Astrocyte (in vitro differentiated cells and primary cell): ENCODE results near the gene ORC1. TPM values are rescaled to one million over a fixed set of nuclear protein-coding genes. Genes with fewer than 3 reads are reported as not detected.

Experiments
- DNase-seq: peaks from one replicate; pipeline ENCODE4 v3.0.0-alpha.2; 2010; ENCODE audit warnings: low read depth
- FAIRE-seq: peaks from 2 replicates; lab custom pipeline; 2011; peaks lifted over from hg19 to GRCh38; lab: Jason Lieb, UNC
- H2AFZ ChIP-seq: 2 replicates; pipeline ENCODE4 v1.6.0; 2012; ENCODE audit warnings: low read depth, low read length, inconsistent platforms
- H3K27ac ChIP-seq: 2 replicates; pipeline ENCODE4 v1.5.1; 2011; ENCODE audit warnings: low read depth, low read length, inconsistent platforms
- H3K27me3 ChIP-seq: 2 replicates; pipeline ENCODE4 v1.6.0; 2011; ENCODE audit warnings: low read length, inconsistent platforms; ENCODE audit not compliant: insufficient read depth
- H3K36me3 ChIP-seq: 2 replicates; pipeline ENCODE4 v1.5.1; 2011; ENCODE audit warnings: low read length, inconsistent platforms; ENCODE audit not compliant: insufficient read depth
- H3K4me1 ChIP-seq: 2 replicates; pipeline ENCODE4 v1.5.1; 2011; ENCODE audit warnings: low read length, inconsistent platforms; ENCODE audit not compliant: insufficient read depth
- H3K4me2 ChIP-seq: 2 replicates; pipeline ENCODE4 v1.6.0; 2012; ENCODE audit warnings: low read length, inconsistent platforms
- H3K4me3 ChIP-seq: 2 replicates; pipeline ENCODE4 v1.5.1; 2011; ENCODE audit warnings: low read depth, mild to moderate bottlenecking, low read length, inconsistent platforms; ENCODE audit not compliant: insufficient read depth
- H3K79me2 ChIP-seq: 2 replicates; pipeline ENCODE4 v1.6.0; 2012; ENCODE audit warnings: mild to moderate bottlenecking, low read length, inconsistent platforms; ENCODE audit not compliant: insufficient read depth
- H3K9ac ChIP-seq: 2 replicates; pipeline ENCODE4 v1.6.0; 2012; ENCODE audit warnings: mild to moderate bottlenecking, low read length, inconsistent platforms
- H3K9me3 ChIP-seq: 2 replicates; pipeline ENCODE4 v1.5.1; 2012; ENCODE audit warnings: low read depth, mild to moderate bottlenecking, low read length, inconsistent platforms; ENCODE audit not compliant: insufficient read depth
- H4K20me1 ChIP-seq: 2 replicates; pipeline ENCODE4 v1.6.0; 2012; ENCODE audit warnings: low read length, inconsistent platforms; ENCODE audit not compliant: insufficient read depth
- H3K27ac Mint-ChIP-seq: one replicate; pipeline ENCODE4 v1.8.0; 2021; ENCODE audit warnings: mild to moderate bottlenecking, mixed read lengths; ENCODE audit not compliant: unreplicated experiment
- H3K27me3 Mint-ChIP-seq: one replicate; pipeline ENCODE4 v1.8.0; 2021; ENCODE audit warnings: low read depth, mixed read lengths; ENCODE audit not compliant: unreplicated experiment
- H3K36me3 Mint-ChIP-seq: one replicate; pipeline ENCODE4 v1.8.0; 2021; ENCODE audit warnings: low read depth, mixed read lengths; ENCODE audit not compliant: unreplicated experiment
- H3K4me1 Mint-ChIP-seq: one replicate; pipeline ENCODE4 v1.8.0; 2021; ENCODE audit warnings: low read depth, mixed read lengths; ENCODE audit not compliant: unreplicated experiment
- H3K4me3 Mint-ChIP-seq: one replicate; pipeline ENCODE4 v1.8.0; 2021; ENCODE audit warnings: mild to moderate bottlenecking, moderate library complexity, mixed read lengths; ENCODE audit not compliant: unreplicated experiment
- H3K9me3 Mint-ChIP-seq: one replicate; pipeline ENCODE4 v1.8.0; 2021; ENCODE audit warnings: mild to moderate bottlenecking, mixed read lengths; ENCODE audit not compliant: unreplicated experiment
- EZH2 ChIP-seq: IDR thresholded peaks from 2 replicates; pipeline ENCODE4 v1.6.1; 2012; ENCODE audit warnings: mild to moderate bottlenecking, low read length, inconsistent platforms; ENCODE audit not compliant: insufficient read depth
- total RNA-seq: library from RNA; stranded (reverse); gene quantifications from 2 replicates; pipeline ENCODE4 v1.2.1, GENCODE V29; 2021
- TF ChIP-seq, protein P1 (sequence below): IDR thresholded peaks from 2 replicates; pipeline ENCODE4 v1.5.1; 2011; ENCODE audit warnings: low read depth, mild to moderate bottlenecking, inconsistent platforms, low read length, moderate library complexity; ENCODE audit not compliant: insufficient read depth

Gene ORC1
- total RNA-seq, 1 donor from 2014 or later, result 2.1 TPM

DNA sequence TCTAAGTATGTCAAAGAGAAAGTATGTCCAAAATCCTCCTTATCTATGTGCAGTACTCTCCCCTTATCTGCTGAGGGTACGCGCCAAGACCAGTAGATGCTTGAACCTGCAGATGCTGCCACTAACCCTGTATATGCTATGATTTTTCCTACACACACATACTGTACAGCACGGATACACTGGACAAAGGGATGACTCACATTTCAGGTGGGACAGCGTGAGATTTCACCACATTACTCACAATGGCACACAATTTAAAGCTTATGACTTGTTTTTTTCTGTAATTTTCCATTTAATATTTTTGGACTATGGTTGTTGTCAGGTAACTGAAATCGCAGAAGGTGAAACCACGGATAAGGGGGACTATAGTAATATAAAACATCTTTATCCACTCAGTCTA, 4.1 kb downstream of the ORC1 start:
- H3K27me3 ChIP-seq, result no peaks in the 10 kb centered on the region
- H3K4me3 ChIP-seq, result no peak overlapping the region
- no peaks in the 10 kb centered on the region for H4K20me1 ChIP-seq
- Mint-ChIP-seq H3K9me3 (no peaks in the 10 kb centered on the region), H3K36me3 (no peaks in the 10 kb centered on the region), H3K27ac (no peak overlapping the region), H3K4me1 (peaks cover 5% of the 10 kb centered on the region), H3K27me3 (no peaks in the 10 kb centered on the region), H3K4me3 (no peak overlapping the region)
- peaks cover 9% of the 10 kb centered on the region for H3K4me1 ChIP-seq
- no peak overlapping the region for H3K27ac ChIP-seq
- no peak overlapping the region for H3K4me2 ChIP-seq
- no peak overlapping the region for H2AFZ ChIP-seq
- FAIRE-seq, result no peak
- H3K9ac ChIP-seq, result no peak overlapping the region
- TF ChIP-seq, protein P1, sequence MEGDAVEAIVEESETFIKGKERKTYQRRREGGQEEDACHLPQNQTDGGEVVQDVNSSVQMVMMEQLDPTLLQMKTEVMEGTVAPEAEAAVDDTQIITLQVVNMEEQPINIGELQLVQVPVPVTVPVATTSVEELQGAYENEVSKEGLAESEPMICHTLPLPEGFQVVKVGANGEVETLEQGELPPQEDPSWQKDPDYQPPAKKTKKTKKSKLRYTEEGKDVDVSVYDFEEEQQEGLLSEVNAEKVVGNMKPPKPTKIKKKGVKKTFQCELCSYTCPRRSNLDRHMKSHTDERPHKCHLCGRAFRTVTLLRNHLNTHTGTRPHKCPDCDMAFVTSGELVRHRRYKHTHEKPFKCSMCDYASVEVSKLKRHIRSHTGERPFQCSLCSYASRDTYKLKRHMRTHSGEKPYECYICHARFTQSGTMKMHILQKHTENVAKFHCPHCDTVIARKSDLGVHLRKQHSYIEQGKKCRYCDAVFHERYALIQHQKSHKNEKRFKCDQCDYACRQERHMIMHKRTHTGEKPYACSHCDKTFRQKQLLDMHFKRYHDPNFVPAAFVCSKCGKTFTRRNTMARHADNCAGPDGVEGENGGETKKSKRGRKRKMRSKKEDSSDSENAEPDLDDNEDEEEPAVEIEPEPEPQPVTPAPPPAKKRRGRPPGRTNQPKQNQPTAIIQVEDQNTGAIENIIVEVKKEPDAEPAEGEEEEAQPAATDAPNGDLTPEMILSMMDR, result no peak
- TF ChIP-seq EZH2, result no peak
- peaks cover 4% of the 10 kb centered on the region for H3K36me3 ChIP-seq
- H3K9me3 ChIP-seq, result no peaks in the 10 kb centered on the region
- no peak for DNase-seq
- H3K79me2 ChIP-seq, result peaks cover 23% of the 10 kb centered on the region

DNA sequence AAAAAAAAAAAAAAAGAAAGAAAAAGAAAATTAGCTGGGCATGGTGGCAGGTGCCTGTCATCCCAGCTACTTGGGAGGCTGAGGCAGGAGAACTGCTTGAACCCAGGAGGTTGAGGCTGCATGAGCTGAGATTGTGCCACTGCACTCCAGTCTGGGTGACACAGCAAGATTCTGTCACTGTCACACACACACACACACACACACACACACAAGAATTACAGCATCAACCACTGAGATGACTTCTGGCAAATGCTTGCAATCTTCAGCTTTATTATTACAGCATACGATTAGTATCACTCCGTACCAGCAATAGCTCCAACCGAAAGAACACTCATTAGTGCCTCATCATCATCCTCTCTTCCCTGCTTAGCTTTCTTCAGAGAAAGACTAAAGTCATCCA, 4.6 kb downstream of the ORC1 start:
- H3K27me3 Mint-ChIP-seq, result no peaks in the 10 kb centered on the region
- no peak overlapping the region for H3K4me3 Mint-ChIP-seq
- Histone ChIP-seq H2AFZ (no peak overlapping the region), H4K20me1 (no peaks in the 10 kb centered on the region), H3K27ac (no peak overlapping the region), H3K4me2 (no peak overlapping the region), H3K27me3 (no peaks in the 10 kb centered on the region), H3K9me3 (no peaks in the 10 kb centered on the region), H3K79me2 (peaks cover 18% of the 10 kb centered on the region), H3K4me3 (no peak overlapping the region), H3K4me1 (peaks cover 8% of the 10 kb centered on the region), H3K36me3 (peaks cover 4% of the 10 kb centered on the region), H3K9ac (no peak overlapping the region)
- peaks cover 5% of the 10 kb centered on the region for H3K4me1 Mint-ChIP-seq
- TF ChIP-seq, protein P1, result no peak
- no peak for TF ChIP-seq EZH2
- H3K27ac Mint-ChIP-seq, result no peak overlapping the region
- no peak for DNase-seq
- no peaks in the 10 kb centered on the region for H3K9me3 Mint-ChIP-seq
- H3K36me3 Mint-ChIP-seq, result no peaks in the 10 kb centered on the region
- FAIRE-seq, result no peak

DNA sequence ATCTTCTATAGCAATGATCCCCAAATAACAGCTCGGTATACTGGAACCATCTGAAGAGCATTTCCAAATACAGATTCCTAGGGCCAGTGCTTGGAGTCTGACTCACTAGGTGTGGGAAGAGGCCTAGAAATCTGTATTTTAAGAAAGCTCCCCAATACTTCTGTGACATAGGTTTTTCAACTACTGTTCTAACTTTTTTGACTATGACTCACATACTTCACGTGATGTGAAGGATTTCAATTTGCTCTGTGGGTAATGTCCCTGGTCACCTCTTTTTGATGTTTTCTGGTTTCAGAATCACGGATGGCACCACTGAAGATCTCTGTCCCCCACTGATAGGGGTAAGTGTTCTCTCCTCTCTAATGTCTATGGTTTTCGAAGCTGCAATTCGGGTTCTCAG, 11.0 kb downstream of the ORC1 start:
- H3K36me3 ChIP-seq, result peaks cover 7% of the 10 kb centered on the region

More for the DNA sequence above, 11.0 kb downstream of the ORC1 start:
- FAIRE-seq, result no peak
- peaks cover 2% of the 10 kb centered on the region for H3K36me3 Mint-ChIP-seq
- H3K27me3 Mint-ChIP-seq, result no peaks in the 10 kb centered on the region
- no peak overlapping the region for H3K9ac ChIP-seq
- H3K4me3 ChIP-seq, result no peak overlapping the region
- H3K79me2 ChIP-seq, result no peaks in the 10 kb centered on the region
- no peak overlapping the region for H3K27ac ChIP-seq
- H3K9me3 Mint-ChIP-seq, result peaks cover 1% of the 10 kb centered on the region
- no peak overlapping the region for H3K4me2 ChIP-seq
- TF ChIP-seq, protein P1, result no peak
- TF ChIP-seq EZH2, result no peak
- H3K9me3 ChIP-seq, result no peaks in the 10 kb centered on the region
- DNase-seq, result no peak
- H3K27me3 ChIP-seq, result no peaks in the 10 kb centered on the region
- no peak overlapping the region for H2AFZ ChIP-seq
- H3K4me1 Mint-ChIP-seq, result no peaks in the 10 kb centered on the region
- no peak overlapping the region for H3K4me3 Mint-ChIP-seq
- no peaks in the 10 kb centered on the region for H4K20me1 ChIP-seq
- no peak overlapping the region for H3K27ac Mint-ChIP-seq
- H3K4me1 ChIP-seq, result no peaks in the 10 kb centered on the region
